ENCODE measurements around the gene BAAT.

Gene BAAT

GRCh38 chr9:101366038-101366756 lies 18.6 kb downstream of the BAAT start:
- H3K27me3 Mint-ChIP-seq: peaks cover 21 to 36% of the 10 kb centered on the region in 2 donors
- no peak overlapping the region for H3K4me3 Mint-ChIP-seq
- H3K36me3 Mint-ChIP-seq (ENCODE audit: insufficient read depth): no peaks in the 10 kb centered on the region
- ATAC-seq (replicated peaks) (no peak), DNase-seq (no peak)
- H3K27ac Mint-ChIP-seq: no peak overlapping the region
- H3K9me3 Mint-ChIP-seq: no peaks in the 10 kb centered on the region
- no peaks in the 10 kb centered on the region for H3K4me1 Mint-ChIP-seq (ENCODE audit: low read depth in 2 of 2)

GRCh38 chr9:101365181-101365580 lies 19.6 kb downstream of the BAAT start:
- Mint-ChIP-seq H3K4me1 (ENCODE audit: low read depth in 2 of 2) (no peaks in the 10 kb centered on the region), H3K27me3 (peaks cover 17 to 26% of the 10 kb centered on the region in 2 donors), H3K9me3 (no peaks in the 10 kb centered on the region), H3K36me3 (ENCODE audit: insufficient read depth) (no peaks in the 10 kb centered on the region), H3K4me3 (no peak overlapping the region), H3K27ac (no peak overlapping the region)
- ATAC-seq (replicated peaks) (no peak), DNase-seq (no peak)

- H3K36me3 Mint-ChIP-seq (ENCODE audit: insufficient read depth): no peaks in the 10 kb centered on the region
- peaks cover 9 to 18% of the 10 kb centered on the region in 2 donors for H3K27me3 Mint-ChIP-seq
- no peaks in the 10 kb centered on the region for H3K9me3 Mint-ChIP-seq
- H3K27ac Mint-ChIP-seq: no peak overlapping the region
- no peak for ATAC-seq (replicated peaks)
- no peak overlapping the region for H3K4me3 Mint-ChIP-seq
- DNase-seq: no peak
- H3K4me1 Mint-ChIP-seq (ENCODE audit: low read depth in 2 of 2): no peaks in the 10 kb centered on the region
Observed at GRCh38 chr9:101362450-101362849, 22.4 kb downstream of the BAAT start.

- Mint-ChIP-seq H3K4me1 (ENCODE audit: low read depth in 2 of 2) (no peaks in the 10 kb centered on the region), H3K27me3 (peaks cover 9 to 15% of the 10 kb centered on the region in 2 donors), H3K27ac (no peak overlapping the region), H3K9me3 (no peaks in the 10 kb centered on the region), H3K4me3 (no peak overlapping the region), H3K36me3 (ENCODE audit: insufficient read depth) (no peaks in the 10 kb centered on the region)
- ATAC-seq (replicated peaks) (no peak), DNase-seq (no peak)
Observed at GRCh38 chr9:101360647-101361046, 24.2 kb downstream of the BAAT start.

GRCh38 chr9:101359679-101360078 lies 25.1 kb downstream of the BAAT start:
- no peak overlapping the region for H3K27ac Mint-ChIP-seq
- no peak overlapping the region for H3K4me3 Mint-ChIP-seq
- ATAC-seq (replicated peaks) (no peak), DNase-seq (no peak)
- peaks cover 2% of the 10 kb centered on the region for H3K36me3 Mint-ChIP-seq (ENCODE audit: insufficient read depth)
- no peaks in the 10 kb centered on the region for H3K9me3 Mint-ChIP-seq
- H3K4me1 Mint-ChIP-seq (ENCODE audit: low read depth in 2 of 2): no peaks in the 10 kb centered on the region
- peaks cover 9 to 15% of the 10 kb centered on the region in 2 donors for H3K27me3 Mint-ChIP-seq

GRCh38 chr9:101356619-101357018 lies 28.2 kb downstream of the BAAT start:
- Mint-ChIP-seq H3K27ac (no peak overlapping the region), H3K4me1 (ENCODE audit: low read depth in 2 of 2) (no peaks in the 10 kb centered on the region), H3K36me3 (ENCODE audit: insufficient read depth) (peaks cover 3% of the 10 kb centered on the region), H3K27me3 (peaks cover 8 to 11% of the 10 kb centered on the region in 2 donors), H3K4me3 (no peak overlapping the region), H3K9me3 (no peaks in the 10 kb centered on the region)
- ATAC-seq (replicated peaks) (no peak), DNase-seq (no peak)

- Mint-ChIP-seq H3K27me3 (peaks cover 8 to 11% of the 10 kb centered on the region in 2 donors), H3K27ac (no peak overlapping the region), H3K36me3 (ENCODE audit: insufficient read depth) (peaks cover 3% of the 10 kb centered on the region), H3K9me3 (no peaks in the 10 kb centered on the region), H3K4me3 (no peak overlapping the region), H3K4me1 (ENCODE audit: low read depth in 2 of 2) (no peaks in the 10 kb centered on the region)
- ATAC-seq (replicated peaks) (no peak), DNase-seq (no peak)
Observed at GRCh38 chr9:101354765-101355708, 29.8 kb downstream of the BAAT start.

GRCh38 chr9:101354143-101354764 lies 30.6 kb downstream of the BAAT start:
- no peak overlapping the region for H3K27ac Mint-ChIP-seq
- peaks cover 3% of the 10 kb centered on the region for H3K36me3 Mint-ChIP-seq (ENCODE audit: insufficient read depth)
- no peaks in the 10 kb centered on the region for H3K9me3 Mint-ChIP-seq
- H3K27me3 Mint-ChIP-seq: peaks cover 9 to 13% of the 10 kb centered on the region in 2 donors
- no peak for ATAC-seq (replicated peaks)
- DNase-seq: no peak
- no peaks in the 10 kb centered on the region for H3K4me1 Mint-ChIP-seq (ENCODE audit: low read depth in 2 of 2)
- H3K4me3 Mint-ChIP-seq: no peak overlapping the region

- no peak for DNase-seq
- Mint-ChIP-seq H3K4me3 (no peak overlapping the region), H3K9me3 (no peaks in the 10 kb centered on the region), H3K27me3 (peaks cover 14 to 18% of the 10 kb centered on the region in 2 donors), H3K27ac (no peak overlapping the region), H3K36me3 (ENCODE audit: insufficient read depth) (peaks cover 3% of the 10 kb centered on the region), H3K4me1 (ENCODE audit: low read depth in 2 of 2) (no peaks in the 10 kb centered on the region)
- ATAC-seq (replicated peaks): no peak
Observed at GRCh38 chr9:101353683-101354082, 31.1 kb downstream of the BAAT start.

GRCh38 chr9:101352892-101353463 lies 31.8 kb downstream of the BAAT start:
- no peak for DNase-seq
- Mint-ChIP-seq H3K36me3 (ENCODE audit: insufficient read depth) (peaks cover 3% of the 10 kb centered on the region), H3K27me3 (peaks cover 16 to 18% of the 10 kb centered on the region in 2 donors), H3K4me3 (no peak overlapping the region), H3K9me3 (no peaks in the 10 kb centered on the region), H3K4me1 (ENCODE audit: low read depth in 2 of 2) (no peaks in the 10 kb centered on the region), H3K27ac (no peak overlapping the region)
- ATAC-seq (replicated peaks): no peak

GRCh38 chr9:101350285-101350684 lies 34.5 kb downstream of the BAAT start:
- Mint-ChIP-seq H3K4me3 (no peak overlapping the region), H3K27ac (no peak overlapping the region), H3K36me3 (ENCODE audit: insufficient read depth) (peaks cover 3% of the 10 kb centered on the region), H3K4me1 (ENCODE audit: low read depth in 2 of 2) (no peaks in the 10 kb centered on the region), H3K9me3 (no peaks in the 10 kb centered on the region), H3K27me3 (peaks cover 21 to 22% of the 10 kb centered on the region in 2 donors)
- ATAC-seq (replicated peaks): no peak
- no peak for DNase-seq

GRCh38 chr9:101342595-101342994 lies 42.2 kb downstream of the BAAT start:
- H3K4me1 Mint-ChIP-seq (ENCODE audit: low read depth in 2 of 2): no peaks in the 10 kb centered on the region
- no peak overlapping the region for H3K4me3 Mint-ChIP-seq
- ATAC-seq (replicated peaks) (no peak), DNase-seq (no peak)
- no peaks in the 10 kb centered on the region for H3K9me3 Mint-ChIP-seq
- H3K27ac Mint-ChIP-seq: no peak overlapping the region
- H3K27me3 Mint-ChIP-seq: peaks cover 29 to 37% of the 10 kb centered on the region in 2 donors
- no peaks in the 10 kb centered on the region for H3K36me3 Mint-ChIP-seq (ENCODE audit: insufficient read depth)

GRCh38 chr9:101341958-101342357 lies 42.8 kb downstream of the BAAT start:
- H3K27ac Mint-ChIP-seq: no peak overlapping the region
- no peaks in the 10 kb centered on the region for H3K9me3 Mint-ChIP-seq
- no peaks in the 10 kb centered on the region for H3K36me3 Mint-ChIP-seq (ENCODE audit: insufficient read depth)
- no peak overlapping the region for H3K4me3 Mint-ChIP-seq
- ATAC-seq (replicated peaks) (no peak), DNase-seq (no peak)
- no peaks in the 10 kb centered on the region for H3K4me1 Mint-ChIP-seq (ENCODE audit: low read depth in 2 of 2)
- H3K27me3 Mint-ChIP-seq: peaks cover 29 to 37% of the 10 kb centered on the region in 2 donors

All from effector memory CD8-positive, alpha-beta T cell (primary cell).